Activated CD8-positive, alpha-beta memory T cell treated with anti-CD3 and anti-CD28 coated beads, Interleukin-2, amount 50 U/mL, for 1 hour (primary cell): Measurements from ENCODE around the gene H1-8.
"Not testable (repeated sequence)": the region's sequence is repeated elsewhere in the genome, so short reads cannot be mapped to it uniquely, and the experiment has no call there.

Source experiments
- DNase-seq: peaks from one replicate; pipeline ENCODE4 v3.0.0-alpha.2; 2020; ENCODE audit errors: extremely low read depth

H1-8 gene

GRCh38 chr3:129533406-129533805 lies 9.6 kb upstream of the H1-8 start:
- no peak for DNase-seq

- DNase-seq: no peak
Observed at GRCh38 chr3:129534428-129535027, 8.4 kb upstream of the H1-8 start.

DNA sequence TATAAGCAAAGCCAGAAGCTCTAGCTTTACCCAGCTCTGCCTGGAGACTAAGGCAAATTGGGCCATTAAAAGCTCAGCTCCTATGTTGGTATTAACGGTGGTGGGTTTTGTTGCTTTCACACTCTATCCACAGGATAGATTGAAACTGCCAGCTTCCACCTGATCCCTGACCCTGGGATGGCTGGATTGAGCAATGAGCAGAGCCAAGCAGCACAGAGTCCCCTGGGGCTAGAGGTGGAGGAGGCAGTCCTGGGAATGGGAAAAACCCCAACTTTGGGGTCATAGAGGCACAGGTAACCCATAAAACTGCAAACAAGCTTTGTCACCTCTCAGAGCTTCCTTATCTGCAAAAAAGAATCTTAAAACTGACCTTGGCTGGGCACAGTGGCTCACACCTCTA lies 7.9 kb upstream of the H1-8 start:
- DNase-seq: no peak

DNA sequence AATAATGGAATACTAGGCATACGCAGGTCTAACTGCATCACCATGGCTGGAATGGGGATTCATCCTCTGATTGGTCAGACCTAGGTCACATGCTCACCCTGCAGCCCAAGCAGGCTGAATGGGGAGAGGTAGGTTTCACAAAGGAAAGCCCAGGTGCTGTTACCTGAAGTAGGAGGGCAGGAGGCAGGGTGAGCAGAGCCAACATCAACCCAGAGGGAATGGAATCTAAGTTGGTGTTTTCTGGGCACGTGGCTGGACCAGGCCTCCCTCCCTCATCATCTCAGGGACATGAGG lies 6.7 kb upstream of the H1-8 start:
- DNase-seq: no peak

- no peak for DNase-seq
Observed at GRCh38 chr3:129536804-129537203, 6.2 kb upstream of the H1-8 start.

GRCh38 chr3:129539206-129539605 lies 3.8 kb upstream of the H1-8 start:
- DNase-seq: no peak

DNA sequence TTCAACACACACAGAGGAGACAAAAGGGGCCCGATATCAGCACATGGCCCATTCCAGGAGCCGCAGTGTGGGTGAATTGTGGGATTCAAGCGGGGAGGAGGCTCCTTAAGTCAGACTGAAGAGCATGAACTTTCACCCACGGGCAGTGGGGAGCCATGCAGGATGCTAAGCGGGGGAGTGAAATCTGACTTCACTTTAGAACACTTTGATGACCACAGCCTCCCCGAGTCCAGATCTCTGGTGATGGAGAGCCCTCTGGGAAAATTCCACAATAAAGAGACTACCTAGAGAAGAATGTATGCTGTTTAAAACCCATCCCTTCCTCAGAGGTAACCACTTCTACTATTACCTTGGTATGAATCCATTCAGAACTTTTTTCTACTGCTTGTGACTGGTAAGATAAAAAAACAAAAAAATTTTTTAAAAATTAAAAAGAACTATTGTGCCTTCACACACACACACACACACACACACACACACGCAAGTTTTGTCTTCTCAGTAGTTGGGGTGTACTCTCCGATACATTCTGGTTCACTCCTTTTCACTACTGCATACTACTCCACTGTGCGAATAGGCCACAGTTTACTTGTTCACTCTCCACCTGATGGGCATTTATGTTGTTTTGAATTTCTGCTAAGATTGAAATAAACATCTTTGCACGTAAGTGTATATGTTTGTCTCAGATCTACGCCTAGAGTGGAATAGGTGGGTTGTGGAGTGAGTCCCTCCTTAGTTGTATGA lies 2.0 kb upstream of the H1-8 start:
- DNase-seq: no peak

GRCh38 chr3:129542747-129543146 lies 228 bp upstream of the H1-8 start:
- DNase-seq: no peak

DNA sequence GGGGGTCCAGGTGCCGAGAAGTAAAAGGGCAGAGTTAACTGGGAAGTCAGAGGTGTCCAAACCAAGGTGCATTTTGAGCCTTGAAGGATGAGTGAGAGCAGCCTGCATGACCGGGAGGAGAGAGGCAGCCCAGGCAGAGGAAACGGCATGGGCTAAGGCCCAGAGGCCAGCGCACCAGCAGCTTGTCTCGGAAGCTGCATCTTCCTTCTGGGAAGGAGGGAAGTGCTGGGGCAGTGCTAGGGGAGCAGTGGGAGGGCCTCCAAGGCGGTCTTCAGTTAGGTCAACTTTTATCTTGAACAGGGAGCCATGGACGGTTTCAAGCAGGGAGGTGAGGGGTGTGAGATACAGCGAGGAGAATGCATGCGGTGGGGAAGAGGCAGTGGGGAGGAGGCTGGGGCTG lies 1.0 kb downstream of the H1-8 start:
- DNase-seq: no peak

DNA sequence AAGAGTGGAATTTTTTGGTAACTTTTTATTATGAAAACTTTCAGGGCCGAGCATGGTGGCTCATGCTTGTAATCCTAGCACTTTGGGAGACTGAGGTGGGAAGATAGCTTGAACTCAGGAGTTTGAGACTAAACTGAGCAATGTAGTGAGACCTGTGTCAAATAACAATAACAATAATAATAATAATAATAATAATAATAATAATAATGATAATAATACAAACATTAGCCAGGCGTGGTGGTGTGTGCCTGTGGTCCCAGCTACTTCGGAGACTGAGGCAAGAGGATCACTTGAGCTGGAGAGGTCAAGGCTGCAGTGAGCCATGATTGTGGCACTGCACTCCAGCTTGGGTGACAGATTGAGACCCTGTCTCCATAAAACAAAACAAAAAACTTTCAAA lies 3.0 kb downstream of the H1-8 start:
- DNase-seq: not testable (repeated sequence)

- no peak for DNase-seq
Observed at GRCh38 chr3:129547241-129547640, 4.3 kb downstream of the H1-8 start.

DNA sequence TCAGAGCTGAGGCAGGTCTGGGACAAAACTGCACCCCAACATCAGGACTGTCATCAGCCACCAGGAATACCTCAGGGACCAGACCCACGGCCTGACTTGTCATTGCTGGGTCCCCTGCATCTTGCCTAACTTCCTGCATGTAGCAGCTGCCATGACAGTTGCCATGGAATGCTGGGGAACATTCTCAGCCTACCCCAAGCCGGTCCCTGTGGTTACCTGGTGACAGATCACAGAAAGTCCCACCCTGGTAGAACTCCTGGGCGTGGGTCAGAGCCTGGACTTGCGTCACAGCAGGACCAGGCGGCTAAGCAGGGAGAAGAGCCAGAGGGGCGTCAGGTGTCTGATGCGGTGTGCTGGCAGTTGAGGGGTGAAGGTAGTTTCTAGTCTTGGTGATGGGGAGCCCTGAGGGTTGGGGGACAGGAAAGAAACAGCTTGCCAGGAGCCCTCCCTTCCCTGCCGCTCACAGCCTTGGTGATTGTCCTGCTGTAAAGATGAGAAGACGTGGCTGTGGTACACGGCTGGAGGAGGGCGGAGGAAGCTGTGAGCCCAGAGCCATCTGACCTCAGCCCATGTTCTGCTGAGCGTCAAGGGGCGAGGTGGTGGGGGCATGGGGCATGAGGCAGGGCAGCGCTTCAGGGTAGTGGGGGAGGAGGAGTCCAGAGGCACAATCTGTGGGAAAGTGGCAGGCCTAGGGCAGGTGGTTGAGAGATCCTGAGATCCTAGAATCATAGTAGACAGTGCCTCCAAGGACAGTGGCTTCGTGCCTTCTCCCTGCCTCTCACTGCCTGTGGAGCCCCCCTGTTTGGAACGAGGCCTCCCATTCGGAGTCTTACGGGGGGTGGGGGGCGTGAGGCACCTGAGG lies 5.4 kb downstream of the H1-8 start:
- DNase-seq: no peak

DNA sequence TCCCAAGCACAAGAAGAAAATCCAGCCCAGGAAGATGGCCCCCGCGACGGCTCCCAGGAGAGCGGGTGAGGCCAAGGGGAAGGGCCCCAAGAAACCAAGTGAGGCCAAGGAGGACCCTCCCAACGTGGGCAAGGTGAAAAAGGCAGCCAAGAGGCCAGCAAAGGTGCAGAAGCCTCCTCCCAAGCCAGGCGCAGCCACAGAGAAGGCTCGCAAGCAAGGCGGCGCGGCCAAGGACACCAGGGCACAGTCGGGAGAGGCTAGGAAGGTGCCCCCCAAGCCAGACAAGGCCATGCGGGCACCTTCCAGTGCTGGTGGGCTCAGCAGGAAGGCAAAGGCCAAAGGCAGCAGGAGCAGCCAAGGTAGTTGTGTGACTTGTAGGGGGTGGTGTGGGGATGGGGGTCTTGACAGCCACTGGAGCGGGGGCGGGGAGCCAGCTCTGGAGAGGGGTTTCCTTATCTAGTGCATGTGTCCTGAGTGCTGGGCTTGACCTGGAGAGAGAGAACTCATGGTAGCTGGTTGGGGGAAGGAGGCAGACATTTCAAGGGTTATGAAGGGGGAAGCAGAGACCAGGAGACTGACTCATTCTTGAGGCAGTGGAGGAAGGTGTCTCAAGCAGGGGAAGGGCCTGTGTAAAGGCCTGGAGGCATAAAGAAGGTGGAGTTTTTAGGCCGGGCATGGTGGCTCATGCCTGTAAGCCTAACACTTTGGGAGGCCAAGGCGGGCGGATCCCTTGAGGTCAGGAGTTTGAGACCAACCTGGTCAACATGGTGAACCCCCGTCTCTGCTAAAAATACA lies 6.2 kb downstream of the H1-8 start:
- DNase-seq: no peak

DNA sequence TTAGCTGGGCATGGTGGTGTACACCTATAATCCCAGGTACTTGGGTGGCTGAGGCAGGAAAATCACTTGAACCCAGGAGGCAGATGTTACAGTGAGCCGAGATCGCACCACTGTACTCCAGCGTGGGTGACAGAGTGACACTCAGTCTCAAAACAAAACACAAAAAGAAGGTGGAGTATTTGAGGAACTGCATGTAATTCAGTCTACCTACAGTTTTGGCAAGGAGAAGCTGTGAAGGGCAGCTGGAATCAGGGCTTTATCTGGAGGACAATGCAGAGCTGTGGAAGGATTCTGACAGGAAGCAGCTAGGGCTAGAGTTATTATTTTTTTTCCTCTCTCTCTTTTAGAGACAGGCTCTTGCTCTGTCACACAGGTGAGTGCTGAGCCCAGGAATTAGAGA lies 6.8 kb downstream of the H1-8 start:
- DNase-seq: no peak

DNA sequence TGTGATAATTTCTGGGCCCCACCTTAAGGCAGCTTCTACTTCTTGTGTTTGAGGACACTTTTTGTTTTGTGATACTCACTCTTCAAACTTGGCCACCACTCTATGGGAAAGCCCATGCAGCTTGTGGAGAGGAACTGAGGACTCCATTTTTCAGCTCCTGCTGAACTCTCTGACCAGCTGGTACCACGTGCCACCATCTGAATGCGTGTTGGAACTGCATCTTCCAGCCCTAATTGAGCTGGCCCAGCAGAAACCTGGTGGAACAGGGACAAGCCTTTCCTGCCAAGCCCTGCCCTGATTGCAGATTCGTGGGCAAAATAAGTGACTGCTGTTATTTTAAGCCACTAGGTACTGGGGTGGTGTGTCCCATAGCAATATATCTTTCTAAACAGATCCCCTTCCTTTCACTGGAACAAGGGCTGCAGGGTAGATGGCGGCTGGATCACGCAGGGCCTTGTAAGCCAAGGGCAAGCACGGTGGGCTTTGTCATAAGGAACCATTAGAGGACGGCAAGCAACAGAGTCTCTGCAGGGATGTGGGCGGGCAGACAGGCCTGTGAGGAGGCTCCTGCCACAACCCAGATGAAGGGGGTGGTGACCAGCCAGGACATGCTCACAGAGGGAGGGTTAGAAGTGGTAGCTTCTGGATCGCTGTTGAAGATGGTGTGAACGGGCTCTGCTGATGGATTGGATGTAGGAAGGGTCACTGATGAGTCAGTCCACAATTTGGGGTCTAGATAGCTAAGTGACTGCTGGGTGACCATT lies 9.5 kb downstream of the H1-8 start:
- DNase-seq: no peak

DNA sequence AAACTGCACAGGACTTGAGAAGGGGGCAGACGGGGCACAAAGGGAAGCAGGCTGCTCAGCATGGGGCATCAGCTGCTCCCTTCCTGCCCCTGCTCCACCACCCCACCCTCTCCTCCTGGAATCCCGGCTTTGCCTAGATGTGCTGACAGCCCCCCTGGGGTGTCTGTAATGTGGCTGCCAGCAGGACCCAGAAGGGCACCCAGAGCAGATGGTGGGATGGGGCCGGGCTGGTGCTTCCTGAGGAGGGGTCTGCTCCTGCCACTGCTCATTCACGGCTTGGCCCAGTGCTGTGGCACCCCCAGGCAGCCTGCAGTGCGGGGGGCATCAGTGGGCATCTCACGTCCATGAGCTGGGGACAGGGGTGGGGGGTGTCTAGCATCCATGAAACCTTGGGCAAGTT lies 10.2 kb downstream of the H1-8 start:
- DNase-seq: no peak

DNA sequence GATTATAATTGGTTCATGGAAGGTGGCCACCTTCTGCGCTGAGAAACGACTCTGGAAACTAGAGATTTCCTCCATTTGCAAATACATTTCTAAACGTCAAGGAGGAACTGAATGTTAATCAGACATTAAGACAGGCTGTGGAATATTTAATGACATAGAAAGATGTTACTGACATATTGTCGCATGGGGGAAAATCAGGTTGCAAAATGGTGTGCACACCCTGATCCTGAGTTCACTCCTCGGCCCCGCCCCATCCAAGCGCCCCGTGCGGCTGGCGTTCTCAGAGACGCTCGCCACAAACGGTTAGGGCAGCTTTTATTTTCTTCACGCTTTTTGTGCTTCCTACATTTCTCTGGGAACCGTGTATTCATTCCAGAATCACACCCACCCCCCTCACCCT lies 10.7 kb downstream of the H1-8 start:
- no peak for DNase-seq

DNA sequence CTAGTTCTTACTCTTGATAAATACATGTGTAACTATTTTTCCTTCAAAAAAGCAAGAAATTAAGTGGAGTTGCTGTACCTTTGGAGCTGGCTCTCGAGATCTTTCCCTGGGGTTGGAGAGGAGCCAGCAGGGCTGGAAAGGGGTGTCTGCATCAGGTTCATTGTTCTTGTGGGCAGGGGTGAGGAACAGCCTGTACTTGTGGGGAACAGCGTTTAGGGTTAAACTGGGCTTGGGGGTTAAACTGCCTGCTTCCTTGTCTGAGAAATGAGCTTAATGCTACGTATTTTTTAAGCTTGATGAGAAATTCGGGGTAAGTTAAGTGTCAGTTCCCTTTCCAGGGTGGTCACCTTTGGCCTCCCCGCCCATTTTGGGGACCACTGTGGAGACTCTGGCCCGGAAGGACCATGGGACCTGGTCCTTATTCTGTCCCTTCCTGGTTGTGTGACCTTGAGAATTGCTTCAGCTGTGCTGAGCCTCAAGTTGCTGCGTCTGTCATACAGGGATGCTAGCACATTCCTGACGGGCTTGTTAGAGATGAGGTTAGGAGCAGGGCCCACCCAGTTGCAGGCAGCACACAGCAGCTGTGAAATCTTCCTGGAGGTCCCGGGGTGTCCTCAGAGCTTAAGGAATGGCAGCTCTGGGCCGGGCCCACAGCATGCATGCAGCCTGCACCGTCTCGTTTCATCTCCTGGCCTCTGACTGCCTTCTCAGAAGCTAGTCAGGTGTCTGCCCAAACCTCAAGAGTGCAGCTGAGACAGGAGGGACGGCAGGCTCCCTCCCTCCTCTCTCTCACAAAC lies 11.6 kb downstream of the H1-8 start:
- no peak for DNase-seq

- DNase-seq: no peak
Observed at GRCh38 chr3:129555153-129555550, 12.2 kb downstream of the H1-8 start.

- DNase-seq: no peak
Observed at GRCh38 chr3:129555616-129556357, 12.8 kb downstream of the H1-8 start.
